Naive thymus-derived CD4-positive, alpha-beta T cell (primary cell): ENCODE data around the gene LCLAT1. TPM values are rescaled to one million over a fixed set of nuclear protein-coding genes. Genes with fewer than 3 reads are reported as not detected.

Experiments used
- ATAC-seq: fragments of 150-1000 bp; cut with Tn5 transposase; 2 replicates; pipeline ENCODE4 v1.10.0; 2021; ENCODE audit warnings: mild to moderate bottlenecking, moderate library complexity
- CTCF ChIA-PET: fragments of 350-600 bp; sonication (Branson Sonifier 250); formaldehyde crosslinking; loops from one replicate; lab custom pipeline; 2021; ENCODE audit warnings: antibody characterized with exemption; lab: Charles Lee
- POLR2A ChIA-PET: fragments of 350-600 bp; sonication (Branson Sonifier 250); formaldehyde crosslinking; loops from one replicate; lab custom pipeline; 2021; ENCODE audit warnings: antibody characterized with exemption, inconsistent platforms; lab: Charles Lee
- DNase-seq, 9 donors: peaks; one replicate each; pipeline versions ENCODE4 v3.0.0 to v3.0.0-alpha.2; 2020 to 2022; ENCODE audit warnings: mixed read lengths in 1 of 9
- H3K27ac ChIP-seq: one replicate; pipeline ENCODE4 v1.7.0; 2013; ENCODE audit warnings: mild to moderate bottlenecking, low read depth, low read length, moderate library complexity
- H3K27me3 ChIP-seq, 2 donors: one replicate each; pipeline ENCODE4 v1.7.0; 2013; ENCODE audit warnings: low read length in 2 of 2, mild to moderate bottlenecking in 2 of 2, moderate library complexity in 2 of 2; ENCODE audit not compliant: control insufficient read depth in 2 of 2, insufficient read depth in 2 of 2
- H3K36me3 ChIP-seq, 3 experiments: 1 replicate in 2 of 3; 2 replicates in 1 of 3; pipeline ENCODE4 v1.7.0; 2013; ENCODE audit warnings: low read length in 3 of 3, mild to moderate bottlenecking in 3 of 3, moderate library complexity in 1 of 3; ENCODE audit not compliant: insufficient read depth in 3 of 3, control insufficient read depth in 2 of 3
- H3K4me1 ChIP-seq, 2 donors: one replicate each; pipeline ENCODE4 v1.7.0; 2013; ENCODE audit warnings: low read length in 2 of 2, mild to moderate bottlenecking in 2 of 2, moderate library complexity in 1 of 2; ENCODE audit not compliant: control insufficient read depth in 2 of 2, insufficient read depth in 2 of 2
- H3K4me3 ChIP-seq: 2 replicates; pipeline ENCODE4 v1.7.0; 2013; ENCODE audit warnings: mild to moderate bottlenecking, low read length
- H3K9me3 ChIP-seq, 3 experiments: 1 replicate in 2 of 3; 2 replicates in 1 of 3; pipeline ENCODE4 v1.7.0; 2013; ENCODE audit warnings: low read length in 3 of 3; ENCODE audit not compliant: control insufficient read depth in 2 of 3
- H3K27ac Mint-ChIP-seq, 9 donors: one replicate each; pipeline ENCODE4 v1.8.0; 2020 to 2022; ENCODE audit warnings: mixed read lengths in 9 of 9, mild to moderate bottlenecking in 8 of 9, moderate library complexity in 5 of 9, inconsistent platforms in 2 of 9
- H3K27me3 Mint-ChIP-seq, 5 donors: one replicate each; pipeline ENCODE4 v1.8.0; 2021 to 2022; ENCODE audit warnings: mixed read lengths in 5 of 5, mild to moderate bottlenecking in 1 of 5
- H3K36me3 Mint-ChIP-seq, 5 donors: one replicate each; pipeline ENCODE4 v1.8.0; 2020 to 2022; ENCODE audit warnings: mixed read lengths in 5 of 5, mild to moderate bottlenecking in 3 of 5, inconsistent platforms in 1 of 5
- H3K4me1 Mint-ChIP-seq, 7 donors: one replicate each; pipeline ENCODE4 v1.8.0; 2020 to 2022; ENCODE audit warnings: mixed read lengths in 7 of 7, mild to moderate bottlenecking in 3 of 7, inconsistent platforms in 1 of 7
- H3K4me3 Mint-ChIP-seq, 10 donors: one replicate each; pipeline ENCODE4 v1.8.0; 2020 to 2022; ENCODE audit warnings: mild to moderate bottlenecking in 10 of 10, mixed read lengths in 10 of 10, moderate library complexity in 6 of 10, inconsistent platforms in 2 of 10
- H3K9me3 Mint-ChIP-seq, 11 donors: one replicate each; pipeline ENCODE4 v1.8.0; 2020 to 2022; ENCODE audit warnings: mixed read lengths in 11 of 11, mild to moderate bottlenecking in 4 of 11, inconsistent platforms in 1 of 11, moderate library complexity in 1 of 11
- intact Hi-C, 2 donors: fragments of 100-400 bp; cut with micrococcal nuclease; formaldehyde crosslinking; loops; one replicate each; pipeline ENCODE4 v1.15.1; 2023
- polyA plus RNA-seq, 2 donors: library from polyadenylated mRNA; unstranded; fragments of 300-500 nt; fragmentation: Illumina TruSeq; gene quantifications; one replicate each; pipeline ENCODE4 v1.2.3, GENCODE V29; 2021
- total RNA-seq, 6 experiments: library from RNA in 5 of 6; stranded (reverse) in 5 of 6; gene quantifications; 1 replicate in 5 of 6; 2 replicates in 1 of 6; pipeline ENCODE4 v1.2.3 and lab custom pipeline; 2021 to 2026

Gene LCLAT1
- total and polyA plus RNA-seq, 7 experiments from 2014 or later: 16.2 to 37.6 (median 22.2) TPM

- Histone ChIP-seq H3K4me3 (no peak overlapping the region), H3K4me1 (no peaks in the 10 kb centered on the region), H3K27ac (no peak overlapping the region), H3K9me3 (no peaks in the 10 kb centered on the region), H3K27me3 (no peaks in the 10 kb centered on the region), H3K36me3 (no peaks in the 10 kb centered on the region)
- intact Hi-C loops: no loop called here
- Mint-ChIP-seq H3K36me3 (peaks cover 7 to 40% (median 26%) of the 10 kb centered on the region in 5 donors), H3K27ac (peak overlapping the region in 1 of 9 donors; percentile 33), H3K4me3 (no peak overlapping the region), H3K9me3 (no peaks in the 10 kb centered on the region), H3K4me1 (peaks cover 2 to 20% (median 14%) of the 10 kb centered on the region in 7 donors), H3K27me3 (no peaks in the 10 kb centered on the region)
- ChIA-PET POLR2A (no interaction called here), CTCF (no interaction called here)
- ATAC-seq: no peak
- no peak for DNase-seq
Measured at GRCh38 chr2:30559544-30560275, 112.7 kb downstream of the LCLAT1 start.

GRCh38 chr2:30561349-30561748 lies 114.3 kb downstream of the LCLAT1 start:
- POLR2A ChIA-PET: no interaction called here
- Histone ChIP-seq H3K27ac (no peak overlapping the region), H3K9me3 (no peaks in the 10 kb centered on the region), H3K36me3 (peaks cover 0 to 3% (median 0%) of the 10 kb centered on the region in 3 experiments), H3K27me3 (no peaks in the 10 kb centered on the region), H3K4me3 (no peak overlapping the region), H3K4me1 (no peaks in the 10 kb centered on the region)
- no peak overlapping the region for H3K4me3 Mint-ChIP-seq
- no peak for ATAC-seq
- CTCF ChIA-PET: no interaction called here
- peak overlapping the region in 1 of 9 donors; percentile 20 for H3K27ac Mint-ChIP-seq
- H3K27me3 Mint-ChIP-seq: no peaks in the 10 kb centered on the region
- DNase-seq: no peak
- H3K36me3 Mint-ChIP-seq: peaks cover 7 to 40% (median 24%) of the 10 kb centered on the region in 5 donors
- intact Hi-C loops: no loop called here
- H3K9me3 Mint-ChIP-seq: no peaks in the 10 kb centered on the region
- H3K4me1 Mint-ChIP-seq: peaks cover 8 to 16% (median 14%) of the 10 kb centered on the region in 7 donors

DNA sequence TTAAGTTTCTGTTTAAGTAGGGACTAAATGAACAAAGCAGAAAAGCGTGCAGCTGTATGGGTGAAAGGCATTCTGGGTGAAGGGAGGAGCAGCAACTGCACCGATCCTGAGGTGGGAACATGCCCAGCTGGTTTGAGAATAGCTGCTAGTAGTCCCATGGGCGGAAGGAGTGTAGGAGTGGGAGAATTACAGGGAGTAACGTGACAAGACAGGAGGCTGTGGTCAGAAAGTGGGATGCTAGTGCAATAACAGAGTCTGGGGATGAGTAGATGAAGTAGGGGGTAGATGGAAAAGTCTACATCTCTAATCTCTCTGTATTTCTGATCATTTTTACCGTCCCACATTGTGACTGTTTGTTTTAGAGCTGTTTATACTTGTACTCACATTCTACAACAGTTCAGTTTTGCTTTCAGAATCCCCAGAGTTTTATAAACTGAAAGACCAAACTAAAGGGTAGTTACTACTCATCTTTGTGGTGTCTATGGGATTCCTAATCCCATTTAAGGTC lies 118.9 kb downstream of the LCLAT1 start:
- Histone ChIP-seq H3K27ac (no peak overlapping the region), H3K4me3 (no peak overlapping the region), H3K4me1 (no peaks in the 10 kb centered on the region), H3K27me3 (no peaks in the 10 kb centered on the region), H3K9me3 (no peaks in the 10 kb centered on the region), H3K36me3 (peaks cover 0 to 4% (median 3%) of the 10 kb centered on the region in 3 experiments)
- Mint-ChIP-seq H3K4me1 (peaks cover 0 to 9% (median 0%) of the 10 kb centered on the region in 7 donors), H3K9me3 (no peaks in the 10 kb centered on the region), H3K4me3 (no peak overlapping the region), H3K27ac (peak overlapping the region in 1 of 9 donors; percentile 79), H3K36me3 (peaks cover 7 to 65% (median 36%) of the 10 kb centered on the region in 5 donors), H3K27me3 (no peaks in the 10 kb centered on the region)
- DNase-seq (peak in 1 of 9 donors; percentile 27), ATAC-seq (no peak)
- POLR2A ChIA-PET: no interaction called here
- CTCF ChIA-PET: no interaction called here
- intact Hi-C loops: no loop called here

DNA sequence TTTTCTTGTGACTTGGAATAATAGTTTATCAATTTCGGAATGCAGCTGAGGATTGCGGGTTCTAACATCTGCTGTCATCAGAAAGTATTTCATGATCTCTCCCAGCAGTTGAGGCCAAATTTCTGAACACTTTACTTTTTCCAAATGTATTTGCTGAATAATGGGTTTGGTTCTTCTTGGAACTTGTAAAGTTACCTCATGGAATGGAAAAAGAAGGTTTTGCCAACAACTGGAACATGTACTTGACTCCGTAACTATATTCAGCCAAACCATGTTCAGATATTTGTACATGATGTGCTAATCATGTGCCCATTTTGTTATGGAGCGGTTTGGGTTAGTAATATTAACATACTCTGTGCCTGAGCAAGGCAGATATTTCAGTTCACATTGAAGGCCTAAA lies 119.6 kb downstream of the LCLAT1 start:
- no peak overlapping the region for H3K27ac ChIP-seq
- ChIA-PET CTCF (no interaction called here), POLR2A (no interaction called here)
- H3K4me3 ChIP-seq: no peak overlapping the region
- peaks cover 0 to 4% (median 3%) of the 10 kb centered on the region in 3 experiments for H3K36me3 ChIP-seq
- no peaks in the 10 kb centered on the region for H3K9me3 ChIP-seq
- no peaks in the 10 kb centered on the region for H3K27me3 ChIP-seq
- no peak overlapping the region for H3K4me3 Mint-ChIP-seq
- no peak for DNase-seq
- no peaks in the 10 kb centered on the region for H3K27me3 Mint-ChIP-seq
- H3K27ac Mint-ChIP-seq: no peak overlapping the region
- ATAC-seq: no peak
- H3K9me3 Mint-ChIP-seq: no peaks in the 10 kb centered on the region
- intact Hi-C loops: no loop called here
- no peaks in the 10 kb centered on the region for H3K4me1 ChIP-seq
- H3K36me3 Mint-ChIP-seq: peaks cover 7 to 61% (median 36%) of the 10 kb centered on the region in 5 donors
- peaks cover 0 to 9% (median under 1%) of the 10 kb centered on the region in 7 donors for H3K4me1 Mint-ChIP-seq

DNA sequence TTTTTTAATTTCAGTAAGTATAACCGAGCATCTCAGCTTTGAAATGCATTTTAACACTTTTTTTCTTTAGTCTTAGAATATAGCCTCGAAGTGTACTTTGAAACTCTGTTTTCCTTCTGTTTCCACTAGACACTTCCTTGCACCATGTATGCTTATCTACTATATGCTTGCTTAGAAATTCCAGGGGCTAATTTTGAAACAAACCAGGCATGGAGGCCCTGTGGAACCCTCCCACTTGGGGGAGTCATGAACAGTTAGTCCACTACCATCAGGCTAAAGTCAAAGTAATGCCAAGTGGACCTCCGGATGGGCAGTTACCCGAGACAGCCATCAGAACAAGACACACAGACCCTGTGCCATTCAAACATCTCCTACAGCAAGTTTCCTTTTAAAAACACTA lies 120.3 kb downstream of the LCLAT1 start:
- H3K4me1 Mint-ChIP-seq: peaks cover 0 to 9% (median 5%) of the 10 kb centered on the region in 7 donors
- H3K36me3 Mint-ChIP-seq: peaks cover 7 to 64% (median 39%) of the 10 kb centered on the region in 5 donors
- H3K27me3 Mint-ChIP-seq: no peaks in the 10 kb centered on the region
- no peak overlapping the region for H3K4me3 Mint-ChIP-seq
- DNase-seq (no peak), ATAC-seq (no peak)
- H3K4me3 ChIP-seq: no peak overlapping the region
- no peak overlapping the region for H3K27ac ChIP-seq
- ChIA-PET CTCF (no interaction called here), POLR2A (no interaction called here)
- H3K9me3 ChIP-seq: no peaks in the 10 kb centered on the region
- H3K27me3 ChIP-seq: no peaks in the 10 kb centered on the region
- no peaks in the 10 kb centered on the region for H3K9me3 Mint-ChIP-seq
- peaks cover 0 to 4% (median 3%) of the 10 kb centered on the region in 3 experiments for H3K36me3 ChIP-seq
- no peak overlapping the region for H3K27ac Mint-ChIP-seq
- intact Hi-C loops: no loop called here
- no peaks in the 10 kb centered on the region for H3K4me1 ChIP-seq

GRCh38 chr2:30569946-30570345 lies 122.9 kb downstream of the LCLAT1 start:
- Histone ChIP-seq H3K4me3 (no peak overlapping the region), H3K36me3 (peaks cover 0 to 4% (median 3%) of the 10 kb centered on the region in 3 experiments), H3K27me3 (no peaks in the 10 kb centered on the region), H3K27ac (no peak overlapping the region), H3K9me3 (no peaks in the 10 kb centered on the region), H3K4me1 (no peaks in the 10 kb centered on the region)
- CTCF ChIA-PET: interaction anchor here (0.6 kb wide), 2 partner anchors 142 to 338 kb away, joined by 4 to 6 read pairs; no protein-coding TSS in a partner anchor
- peaks cover 0 to 11% (median 6%) of the 10 kb centered on the region in 7 donors for H3K4me1 Mint-ChIP-seq
- intact Hi-C loops: no loop called here
- no peak overlapping the region for H3K4me3 Mint-ChIP-seq
- POLR2A ChIA-PET: interaction anchor here (0.7 to 1.5 kb wide), 2 partner anchors 142 to 169 kb away, joined by 3 to 4 read pairs; no protein-coding TSS in a partner anchor
- H3K36me3 Mint-ChIP-seq: peaks cover 0 to 63% (median 30%) of the 10 kb centered on the region in 5 donors
- H3K27me3 Mint-ChIP-seq: no peaks in the 10 kb centered on the region
- no peak overlapping the region for H3K27ac Mint-ChIP-seq
- H3K9me3 Mint-ChIP-seq: no peaks in the 10 kb centered on the region
- DNase-seq: no peak
- no peak for ATAC-seq
